Measurements from ENCODE around the gene HNF4A. TPM values are rescaled to one million over a fixed set of nuclear protein-coding genes. Genes with fewer than 3 reads are reported as not detected.

HNF4A gene
- total and polyA plus RNA-seq, 2 of the 13 experiments (the other 11 are each of a cell fraction or from before 2014, with no cell fraction given) = 80.9 to 169 TPM

- no peaks in the 10 kb centered on the region for H3K27me3 ChIP-seq (ENCODE audit: control insufficient read depth in 1 of 2, insufficient read depth in 2 of 2, low read length in 2 of 2)
- peak overlapping the region; percentile 87 for H3K27ac ChIP-seq (ENCODE audit: extremely low read length, insufficient read depth, low read length)
- H3K9me3 ChIP-seq (ENCODE audit: low read length) = no peaks in the 10 kb centered on the region
- CTCF ChIA-PET (ENCODE audit: low intra/inter-chr PET ratio, low total read pairs) = no interaction called here
- DNase-seq (ENCODE audit: low spot score) (no peak), FAIRE-seq (no peak), ATAC-seq (no peak)
- H3K9ac ChIP-seq (ENCODE audit: insufficient read depth, low read depth, low read length) = peak overlapping the region; percentile 29; the same call in 1 of the 2 replicates
- H4K20me1 ChIP-seq (ENCODE audit: insufficient read depth, low read length) = no peaks in the 10 kb centered on the region
- H3K4me3 ChIP-seq (replicated peaks in 1 of 3; ENCODE audit: insufficient read depth in 1 of 3, low read depth in 2 of 3, low read length in 3 of 3) = no peak overlapping the region
- no peak overlapping the region for H2AFZ ChIP-seq (ENCODE audit: low read length)
- H3K36me3 ChIP-seq (replicated peaks in 1 of 2; ENCODE audit: control insufficient read depth in 1 of 2, insufficient read depth in 2 of 2, low read length in 2 of 2) = peaks cover 59 to 77% of the 10 kb centered on the region in 2 experiments
- H3K4me1 ChIP-seq (ENCODE audit: insufficient read depth, low read length) = peaks cover 100% of the 10 kb centered on the region
- in situ Hi-C loops (cut with HindIII; ENCODE audit: extremely low pct_ligation_motif_present, low pct_unique_long_range_greater_than_20kb) (no loop called here), intact Hi-C loops (cut with micrococcal nuclease; ENCODE audit: unreplicated experiment) (no loop called here)
- no TSS peak for BruUV-seq (replicated peaks)
- peaks cover 15% of the 10 kb centered on the region for H3K79me2 ChIP-seq (ENCODE audit: insufficient read depth, low read length)
- WGBS (ENCODE audit: low lambda C conversion rate) = 96% methylated on average over 16 of the region's 16 CpGs
- peak overlapping the region; percentile 13; the same call in 1 of the 2 replicates for H3K4me2 ChIP-seq (ENCODE audit: low read depth, low read length)
- POLR2A ChIA-PET = interaction anchor here (1.1 to 11.5 kb wide), 9 partner anchors 8 to 63 kb away, joined by 3 to 556 read pairs (median 10); partner anchors contain the start of gene HNF4A
- no peak for TF ChIP-seq ZMYM2 (CRISPR knock-in tag; IDR thresholded peaks at IDR 0.05)
- no peak; the same call in 1 of the 2 replicates for TF ChIP-seq ZNF768 (CRISPR knock-in tag; IDR thresholded peaks at IDR 0.05)
- TF ChIP-seq TP53 (CRISPR knock-in tag; conservative IDR thresholded peaks at IDR 0.05) = no peak
- no peak for TF ChIP-seq ZNF646 (CRISPR knock-in tag; IDR thresholded peaks at IDR 0.05)
- no peak for TF ChIP-seq SNAPC5 (CRISPR knock-in tag; IDR thresholded peaks at IDR 0.05; ENCODE audit: borderline replicate concordance)
- TF ChIP-seq CREB3 (CRISPR knock-in tag; IDR thresholded peaks at IDR 0.05) = no peak
- no peak for TF ChIP-seq HNF4G (IDR thresholded peaks at IDR 0.05; ENCODE audit: borderline replicate concordance, low read depth, low read length)
- TF ChIP-seq HNF4G (CRISPR knock-in tag; IDR thresholded peaks at IDR 0.05; ENCODE audit: borderline replicate concordance, low read depth) = no peak
- TF ChIP-seq ZNF652 (CRISPR knock-in tag; IDR thresholded peaks at IDR 0.05; ENCODE audit: borderline replicate concordance, low read depth) = no peak
- no peak for TF ChIP-seq ZBTB10 (CRISPR knock-in tag; IDR thresholded peaks at IDR 0.05; ENCODE audit: borderline replicate concordance)
- no peak for TF ChIP-seq NBN (conservative IDR thresholded peaks at IDR 0.05)
- TF ChIP-seq ZNF549 (CRISPR knock-in tag; IDR thresholded peaks at IDR 0.05) = no peak
- TF ChIP-seq ZNF317 (CRISPR knock-in tag; IDR thresholded peaks at IDR 0.05) = no peak
- no peak for TF ChIP-seq RBM39 (IDR thresholded peaks at IDR 0.05; ENCODE audit: low read depth, low read length, poor library complexity, severe bottlenecking)
- TF ChIP-seq ZNF484 (CRISPR knock-in tag; IDR thresholded peaks at IDR 0.05; ENCODE audit: borderline replicate concordance, low read depth) = no peak
- TF ChIP-seq MYNN (CRISPR knock-in tag; IDR thresholded peaks at IDR 0.05; ENCODE audit: low read depth) = no peak
These were observed 58.8 kb downstream of the HNF4A start for GRCh38 chr20:44414346-44414714.
